CD4-positive, CD25-positive, alpha-beta regulatory T cell (primary cell): ENCODE measurements around the gene CKM. TPM values are rescaled to one million over a fixed set of nuclear protein-coding genes. Genes with fewer than 3 reads are reported as not detected.

Experiments
- ATAC-seq, 2 donors: fragments of 150-1000 bp; cut with Tn5 transposase; one replicate each; pipeline ENCODE4 v1.10.0; 2021; ENCODE audit warnings: low read depth in 2 of 2, moderate number of reproducible peaks in 2 of 2, moderate library complexity in 1 of 2
- DNase-seq, 3 donors: peaks; one replicate each; pipeline versions ENCODE4 v3.0.0 to v3.0.0-alpha.2; 2012 to 2022; ENCODE audit warnings: mixed read lengths in 1 of 3
- H3K27ac ChIP-seq: one replicate; pipeline ENCODE4 v1.7.0; 2013; ENCODE audit warnings: mild to moderate bottlenecking, low read length; ENCODE audit not compliant: insufficient read depth, poor library complexity, severe bottlenecking
- H3K27me3 ChIP-seq: one replicate; pipeline ENCODE4 v1.7.0; 2013; ENCODE audit warnings: low read length; ENCODE audit not compliant: control insufficient read depth, insufficient read depth
- H3K36me3 ChIP-seq: one replicate; pipeline ENCODE4 v1.7.0; 2013; ENCODE audit warnings: mild to moderate bottlenecking, low read length, moderate library complexity; ENCODE audit not compliant: control insufficient read depth, insufficient read depth
- H3K4me1 ChIP-seq: 2 replicates; pipeline ENCODE4 v1.7.0; 2013; ENCODE audit warnings: mild to moderate bottlenecking, low read length; ENCODE audit not compliant: insufficient read depth, control insufficient read depth, poor library complexity, severe bottlenecking
- H3K4me3 ChIP-seq: one replicate; pipeline ENCODE4 v1.7.0; 2013; ENCODE audit warnings: low read depth, mild to moderate bottlenecking, low read length, moderate library complexity
- H3K9me3 ChIP-seq, 2 experiments: 1 replicate in 1 of 2; 2 replicates in 1 of 2; pipeline ENCODE4 v1.7.0; 2013; ENCODE audit warnings: low read length in 2 of 2, mild to moderate bottlenecking in 1 of 2, moderate library complexity in 1 of 2; ENCODE audit not compliant: control insufficient read depth in 2 of 2
- H3K27ac Mint-ChIP-seq, 3 donors: one replicate each; pipeline ENCODE4 v1.8.0; 2020 to 2022; ENCODE audit warnings: mild to moderate bottlenecking in 3 of 3, mixed read lengths in 3 of 3, moderate library complexity in 2 of 3
- H3K27me3 Mint-ChIP-seq: one replicate; pipeline ENCODE4 v1.8.0; 2022; ENCODE audit warnings: mild to moderate bottlenecking, mixed read lengths
- H3K36me3 Mint-ChIP-seq: one replicate; pipeline ENCODE4 v1.8.0; 2020; ENCODE audit warnings: mixed read lengths
- H3K4me1 Mint-ChIP-seq, 4 donors: one replicate each; pipeline ENCODE4 v1.8.0; 2020 to 2022; ENCODE audit warnings: mixed read lengths in 4 of 4, mild to moderate bottlenecking in 1 of 4
- H3K4me3 Mint-ChIP-seq, 4 donors: one replicate each; pipeline ENCODE4 v1.8.0; 2020 to 2022; ENCODE audit warnings: mild to moderate bottlenecking in 4 of 4, mixed read lengths in 4 of 4, moderate library complexity in 3 of 4
- H3K9me3 Mint-ChIP-seq, 7 donors: one replicate each; pipeline ENCODE4 v1.8.0; 2020 to 2022; ENCODE audit warnings: mixed read lengths in 7 of 7, mild to moderate bottlenecking in 3 of 7, moderate library complexity in 2 of 7
- polyA plus RNA-seq, 4 donors: library from polyadenylated mRNA; unstranded; fragments of 300-500 nt; fragmentation: Illumina TruSeq; gene quantifications; one replicate each; pipeline ENCODE4 v1.2.3, GENCODE V29; 2021
- total RNA-seq: library from RNA; stranded (reverse); gene quantifications from one replicate; pipeline ENCODE4 v1.2.3, GENCODE V29; 2022

Gene CKM
- total and polyA plus RNA-seq, 5 donors from 2014 or later, result not detected

- Histone ChIP-seq H3K27ac (no peak overlapping the region), H3K27me3 (no peaks in the 10 kb centered on the region), H3K36me3 (peaks cover 29% of the 10 kb centered on the region), H3K9me3 (no peaks in the 10 kb centered on the region), H3K4me1 (no peaks in the 10 kb centered on the region), H3K4me3 (no peak overlapping the region)
- H3K4me3 Mint-ChIP-seq, result no peak overlapping the region
- H3K9me3 Mint-ChIP-seq, result peaks cover 0 to 5% (median 1%) of the 10 kb centered on the region in 7 donors
- no peaks in the 10 kb centered on the region for H3K4me1 Mint-ChIP-seq
- H3K27ac Mint-ChIP-seq, result no peak overlapping the region
- DNase-seq (no peak), ATAC-seq (no peak)
- no peaks in the 10 kb centered on the region for H3K27me3 Mint-ChIP-seq
- peaks cover 43% of the 10 kb centered on the region for H3K36me3 Mint-ChIP-seq
Measured at GRCh38 chr19:45295873-45296272, 26.8 kb downstream of the CKM start.

DNA sequence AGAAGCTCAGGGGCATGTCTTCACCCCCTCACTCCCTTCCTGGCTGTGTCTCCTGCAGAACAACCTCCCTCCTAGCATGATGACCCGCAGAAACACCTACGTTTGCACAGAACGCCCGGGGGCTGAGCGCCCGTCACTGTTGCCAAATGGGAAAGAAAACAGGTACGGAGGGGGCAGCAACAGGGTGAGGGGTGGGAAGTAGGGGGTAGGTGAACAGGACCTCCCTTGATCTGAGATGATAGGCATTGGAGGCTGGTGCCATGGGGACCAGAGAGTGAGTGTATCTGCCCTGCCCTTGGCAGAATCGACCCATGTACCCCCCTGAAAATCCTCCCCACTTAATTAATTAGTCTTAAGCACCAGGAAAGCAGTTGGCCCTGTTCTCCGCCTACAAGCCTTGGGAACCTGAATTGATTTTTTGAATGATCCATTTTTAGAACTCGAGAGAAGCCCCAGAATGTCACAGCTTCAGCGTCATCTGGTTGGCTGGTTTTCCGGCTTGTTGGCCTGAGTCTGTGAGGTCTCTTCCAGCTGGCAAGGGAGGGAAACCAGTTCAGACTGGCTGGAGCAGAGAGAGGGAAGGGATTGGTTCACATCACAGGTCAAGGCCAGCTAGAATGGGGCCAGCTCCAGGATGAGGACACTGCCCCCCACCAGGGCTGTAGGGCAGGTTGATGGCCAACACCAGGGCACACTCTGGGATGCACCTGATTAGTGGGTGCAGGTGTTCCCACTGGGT lies 28.2 kb downstream of the CKM start:
- Mint-ChIP-seq H3K27ac (no peak overlapping the region), H3K4me3 (no peak overlapping the region)

DNA sequence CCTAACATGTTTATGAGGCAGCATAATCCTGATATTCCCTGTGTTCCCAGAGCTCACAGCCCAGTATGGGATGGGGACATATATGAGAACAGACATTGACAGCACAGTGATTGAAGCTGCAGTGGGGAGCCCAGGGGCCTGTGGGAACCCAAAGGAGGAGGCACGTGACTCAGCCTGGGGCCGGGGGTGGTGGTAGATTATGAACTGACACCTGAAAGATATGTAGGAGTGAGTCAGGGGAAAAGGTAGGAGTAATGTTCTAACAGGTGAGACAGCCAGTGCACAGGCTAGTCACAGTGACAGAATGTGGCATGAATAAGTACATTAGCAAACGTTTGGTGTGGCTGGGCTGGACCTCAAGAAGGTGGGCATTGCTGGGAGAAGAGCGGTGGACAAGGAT lies 29.0 kb downstream of the CKM start:
- H3K4me1 ChIP-seq, result no peaks in the 10 kb centered on the region
- H3K36me3 ChIP-seq, result peaks cover 31% of the 10 kb centered on the region
- Mint-ChIP-seq H3K4me1 (no peaks in the 10 kb centered on the region), H3K27ac (no peak overlapping the region), H3K4me3 (no peak overlapping the region), H3K27me3 (no peaks in the 10 kb centered on the region), H3K36me3 (peaks cover 31% of the 10 kb centered on the region), H3K9me3 (peaks cover 0 to 5% (median 1%) of the 10 kb centered on the region in 7 donors)
- no peak overlapping the region for H3K4me3 ChIP-seq
- H3K27me3 ChIP-seq, result no peaks in the 10 kb centered on the region
- no peak overlapping the region for H3K27ac ChIP-seq
- no peak for DNase-seq
- ATAC-seq, result no peak
- no peaks in the 10 kb centered on the region for H3K9me3 ChIP-seq

More for the DNA sequence above, 28.2 kb downstream of the CKM start:
- peaks cover 0 to 5% (median 1%) of the 10 kb centered on the region in 7 donors for H3K9me3 Mint-ChIP-seq
- Histone ChIP-seq H3K9me3 (no peaks in the 10 kb centered on the region), H3K4me1 (no peaks in the 10 kb centered on the region), H3K27me3 (no peaks in the 10 kb centered on the region), H3K36me3 (peaks cover 35% of the 10 kb centered on the region), H3K27ac (no peak overlapping the region), H3K4me3 (no peak overlapping the region)
- H3K36me3 Mint-ChIP-seq, result peaks cover 35% of the 10 kb centered on the region
- ATAC-seq (no peak), DNase-seq (no peak)
- H3K27me3 Mint-ChIP-seq, result no peaks in the 10 kb centered on the region
- H3K4me1 Mint-ChIP-seq, result no peaks in the 10 kb centered on the region

- Mint-ChIP-seq H3K36me3 (peaks cover 27% of the 10 kb centered on the region), H3K27me3 (no peaks in the 10 kb centered on the region), H3K27ac (no peak overlapping the region)
Measured at GRCh38 chr19:45291834-45292233, 30.8 kb downstream of the CKM start.

GRCh38 chr19:45290381-45290931 lies 32.2 kb downstream of the CKM start:
- H3K4me3 ChIP-seq, result no peak overlapping the region

More at GRCh38 chr19:45291834-45292233, 30.8 kb downstream of the CKM start:
- Mint-ChIP-seq H3K4me3 (no peak overlapping the region), H3K4me1 (no peaks in the 10 kb centered on the region), H3K9me3 (peaks cover 0 to 5% (median 0%) of the 10 kb centered on the region in 7 donors)
- DNase-seq, result no peak
- no peak overlapping the region for H3K4me3 ChIP-seq
- H3K4me1 ChIP-seq, result no peaks in the 10 kb centered on the region
- H3K9me3 ChIP-seq, result no peaks in the 10 kb centered on the region
- no peaks in the 10 kb centered on the region for H3K27me3 ChIP-seq
- H3K27ac ChIP-seq, result no peak overlapping the region
- no peak for ATAC-seq
- peaks cover 28% of the 10 kb centered on the region for H3K36me3 ChIP-seq

GRCh38 chr19:45283443-45284033 lies 39.1 kb downstream of the CKM start:
- H3K4me1 ChIP-seq, result no peaks in the 10 kb centered on the region
- peaks cover 28% of the 10 kb centered on the region for H3K36me3 ChIP-seq
- H3K27me3 ChIP-seq, result no peaks in the 10 kb centered on the region
- Mint-ChIP-seq H3K4me1 (no peaks in the 10 kb centered on the region), H3K36me3 (peaks cover 33% of the 10 kb centered on the region), H3K4me3 (no peak overlapping the region), H3K27me3 (no peaks in the 10 kb centered on the region), H3K27ac (no peak overlapping the region), H3K9me3 (no peaks in the 10 kb centered on the region)
- H3K4me3 ChIP-seq, result no peak overlapping the region
- ATAC-seq (no peak), DNase-seq (no peak)
- H3K27ac ChIP-seq, result no peak overlapping the region
- no peaks in the 10 kb centered on the region for H3K9me3 ChIP-seq

More at GRCh38 chr19:45290381-45290931, 32.2 kb downstream of the CKM start:
- Histone ChIP-seq H3K9me3 (no peaks in the 10 kb centered on the region), H3K36me3 (peaks cover 32% of the 10 kb centered on the region), H3K27me3 (no peaks in the 10 kb centered on the region), H3K27ac (no peak overlapping the region), H3K4me1 (no peaks in the 10 kb centered on the region)
- Mint-ChIP-seq H3K36me3 (peaks cover 30% of the 10 kb centered on the region), H3K9me3 (peaks cover 0 to 5% (median 0%) of the 10 kb centered on the region in 7 donors), H3K27ac (no peak overlapping the region), H3K27me3 (no peaks in the 10 kb centered on the region), H3K4me1 (no peaks in the 10 kb centered on the region), H3K4me3 (no peak overlapping the region)
- no peak for DNase-seq
- ATAC-seq, result no peak

- no peak overlapping the region for H3K27ac ChIP-seq
- no peaks in the 10 kb centered on the region for H3K27me3 ChIP-seq
- no peaks in the 10 kb centered on the region for H3K9me3 Mint-ChIP-seq
- H3K4me3 Mint-ChIP-seq, result no peak overlapping the region
- no peaks in the 10 kb centered on the region for H3K27me3 Mint-ChIP-seq
- peaks cover 34% of the 10 kb centered on the region for H3K36me3 Mint-ChIP-seq
- H3K4me1 Mint-ChIP-seq, result no peaks in the 10 kb centered on the region
- no peaks in the 10 kb centered on the region for H3K9me3 ChIP-seq
- peaks cover 26% of the 10 kb centered on the region for H3K36me3 ChIP-seq
- no peak overlapping the region for H3K4me3 ChIP-seq
- DNase-seq (no peak), ATAC-seq (no peak)
- H3K4me1 ChIP-seq, result no peaks in the 10 kb centered on the region
- no peak overlapping the region for H3K27ac Mint-ChIP-seq
Measured at GRCh38 chr19:45280471-45280961, 42.2 kb downstream of the CKM start.
